Type B pancreatic cell (in vitro differentiated cells): ENCODE measurements around the gene MESP1. TPM values are rescaled to one million over a fixed set of nuclear protein-coding genes. Genes with fewer than 3 reads are reported as not detected.

ENCODE experiments used
- DNase-seq: peaks from one replicate; pipeline ENCODE4 v3.0.0; 2021; ENCODE audit warnings: mixed read lengths; ENCODE audit not compliant: unreplicated experiment; ENCODE audit errors: extremely low spot score
- H3K27ac Mint-ChIP-seq: 2 replicates; pipeline ENCODE4 v1.8.0; 2021; ENCODE audit warnings: mild to moderate bottlenecking, mixed read lengths
- H3K27me3 Mint-ChIP-seq: 2 replicates; pipeline ENCODE4 v1.8.0; 2021; ENCODE audit warnings: mixed read lengths
- H3K36me3 Mint-ChIP-seq: 2 replicates; pipeline ENCODE4 v1.8.0; 2021; ENCODE audit warnings: mixed read lengths
- H3K4me1 Mint-ChIP-seq: one replicate; pipeline ENCODE4 v1.8.0; 2021; ENCODE audit warnings: mixed read lengths; ENCODE audit not compliant: unreplicated experiment
- H3K4me3 Mint-ChIP-seq: 2 replicates; pipeline ENCODE4 v1.8.0; 2021; ENCODE audit warnings: mild to moderate bottlenecking, mixed read lengths
- H3K9me3 Mint-ChIP-seq: 2 replicates; pipeline ENCODE4 v1.8.0; 2021; ENCODE audit warnings: mixed read lengths
- CTCF ChIP-seq: fragments of 200-600 bp; sonication (generic); conservative IDR thresholded peaks from 2 replicates; pipeline ENCODE4 v1.5.0; 2021; ENCODE audit warnings: antibody characterized with exemption, mild to moderate bottlenecking
- total RNA-seq: library from RNA; stranded (reverse); gene quantifications from 2 replicates; pipeline ENCODE4 v1.2.1, GENCODE V29; 2021; ENCODE audit warnings: low replicate concordance

MESP1 gene
- total RNA-seq, 1 donor from 2014 or later, result 2.1 TPM

- no peak for TF ChIP-seq CTCF
- Mint-ChIP-seq H3K36me3 (no peaks in the 10 kb centered on the region), H3K4me1 (no peaks in the 10 kb centered on the region), H3K9me3 (no peaks in the 10 kb centered on the region), H3K27me3 (peaks cover 2% of the 10 kb centered on the region), H3K27ac (peak overlapping the region; percentile 86), H3K4me3 (no peak overlapping the region)
- DNase-seq, result no peak
Observed at GRCh38 chr15:89777782-89778380, 26.8 kb upstream of the MESP1 start.

GRCh38 chr15:89777073-89777751 lies 26.2 kb upstream of the MESP1 start:
- no peak for TF ChIP-seq CTCF
- H3K27me3 Mint-ChIP-seq, result peaks cover 2% of the 10 kb centered on the region
- no peak for DNase-seq
- H3K27ac Mint-ChIP-seq, result no peak overlapping the region
- no peaks in the 10 kb centered on the region for H3K9me3 Mint-ChIP-seq
- H3K36me3 Mint-ChIP-seq, result no peaks in the 10 kb centered on the region
- no peak overlapping the region for H3K4me3 Mint-ChIP-seq
- no peaks in the 10 kb centered on the region for H3K4me1 Mint-ChIP-seq

- peak; percentile 89 for DNase-seq
- no peaks in the 10 kb centered on the region for H3K9me3 Mint-ChIP-seq
- TF ChIP-seq CTCF, result peak; percentile 77
- H3K27me3 Mint-ChIP-seq, result peaks cover 2% of the 10 kb centered on the region
- H3K4me3 Mint-ChIP-seq, result peak within 1 kb of the TSS; percentile 69
- H3K36me3 Mint-ChIP-seq, result no peaks in the 10 kb centered on the region
- no peaks in the 10 kb centered on the region for H3K4me1 Mint-ChIP-seq
- no peak within 1 kb of the TSS for H3K27ac Mint-ChIP-seq
Observed at GRCh38 chr15:89776274-89777072, 25.4 kb upstream of the MESP1 start, which contains the start of gene MESP2. TSS of gene MESP2 (plus strand) at chr15:89776332. CDS start at chr15:89776358, 26 bp downstream.

- no peaks in the 10 kb centered on the region for H3K4me1 Mint-ChIP-seq
- no peak overlapping the region for H3K4me3 Mint-ChIP-seq
- H3K27ac Mint-ChIP-seq, result no peak overlapping the region
- peaks cover 2% of the 10 kb centered on the region for H3K27me3 Mint-ChIP-seq
- no peak for DNase-seq
- H3K36me3 Mint-ChIP-seq, result no peaks in the 10 kb centered on the region
- TF ChIP-seq CTCF, result no peak
- no peaks in the 10 kb centered on the region for H3K9me3 Mint-ChIP-seq
Observed at GRCh38 chr15:89775815-89776214, 24.8 kb upstream of the MESP1 start.

GRCh38 chr15:89774492-89774891 lies 23.4 kb upstream of the MESP1 start:
- no peaks in the 10 kb centered on the region for H3K4me1 Mint-ChIP-seq
- no peaks in the 10 kb centered on the region for H3K9me3 Mint-ChIP-seq
- H3K27me3 Mint-ChIP-seq, result peaks cover 2% of the 10 kb centered on the region
- H3K36me3 Mint-ChIP-seq, result no peaks in the 10 kb centered on the region
- no peak for DNase-seq
- no peak overlapping the region for H3K4me3 Mint-ChIP-seq
- no peak for TF ChIP-seq CTCF
- no peak overlapping the region for H3K27ac Mint-ChIP-seq
